Right kidney (tissue), 1 donor: ENCODE results near the gene COBL.

Experiments used
- DNase-seq: peaks from one replicate; pipeline ENCODE4 v3.0.0-alpha.2; 2016

COBL gene

GRCh38 chr7:51019891-51020870 lies 296.4 kb downstream of the COBL start:
- no peak for DNase-seq

- DNase-seq, result no peak
Observed at GRCh38 chr7:51019191-51019844, 297.3 kb downstream of the COBL start.

GRCh38 chr7:51017576-51018535 lies 298.8 kb downstream of the COBL start:
- DNase-seq, result no peak

- DNase-seq, result no peak
Observed at GRCh38 chr7:51016546-51016945, 300.1 kb downstream of the COBL start.

- no peak for DNase-seq
Observed at GRCh38 chr7:51015581-51015980, 301.0 kb downstream of the COBL start.

GRCh38 chr7:51014811-51015210 lies 301.8 kb downstream of the COBL start:
- no peak for DNase-seq

GRCh38 chr7:51013861-51014511 lies 302.6 kb downstream of the COBL start:
- DNase-seq, result no peak

GRCh38 chr7:51013218-51013786 lies 303.3 kb downstream of the COBL start:
- DNase-seq, result no peak

- DNase-seq, result no peak
Observed at GRCh38 chr7:51012569-51013217, 303.9 kb downstream of the COBL start.

GRCh38 chr7:51011710-51012350 lies 304.8 kb downstream of the COBL start:
- DNase-seq, result no peak

- DNase-seq, result no peak
Observed at GRCh38 chr7:51010534-51010933, 306.1 kb downstream of the COBL start.

- no peak for DNase-seq
Observed at GRCh38 chr7:51009716-51010496, 306.7 kb downstream of the COBL start.

- no peak for DNase-seq
Observed at GRCh38 chr7:51007551-51008505, 308.8 kb downstream of the COBL start.

- no peak for DNase-seq
Observed at GRCh38 chr7:51006483-51007235, 309.9 kb downstream of the COBL start.

GRCh38 chr7:51005074-51005473 lies 311.5 kb downstream of the COBL start:
- no peak for DNase-seq

- no peak for DNase-seq
Observed at GRCh38 chr7:51000956-51001355, 315.7 kb downstream of the COBL start.

- DNase-seq, result no peak
Observed at GRCh38 chr7:50994753-50995319, 321.8 kb downstream of the COBL start.
